ENCODE results near the gene MTR.

- TF ChIP-seq CEBPB (IDR thresholded peaks at IDR 0.05) (no peak), REST (IDR thresholded peaks at IDR 0.05; ENCODE audit: low read depth) (no peak), TAF1 (IDR thresholded peaks at IDR 0.05; ENCODE audit: low read depth) (no peak), USF1 (IDR thresholded peaks at IDR 0.05) (no peak), EP300 (IDR thresholded peaks at IDR 0.05; ENCODE audit: borderline replicate concordance) (no peak)
These were observed 28.6 kb upstream of the MTR start for GRCh38 chr1:236766506-236766905.
